ENCODE data around the gene PPP1R26. TPM values are rescaled to one million over a fixed set of nuclear protein-coding genes. Genes with fewer than 3 reads are reported as not detected.

Gene PPP1R26
- total RNA-seq, 1 donor from 2014 or later, result 27.9 TPM

DNA sequence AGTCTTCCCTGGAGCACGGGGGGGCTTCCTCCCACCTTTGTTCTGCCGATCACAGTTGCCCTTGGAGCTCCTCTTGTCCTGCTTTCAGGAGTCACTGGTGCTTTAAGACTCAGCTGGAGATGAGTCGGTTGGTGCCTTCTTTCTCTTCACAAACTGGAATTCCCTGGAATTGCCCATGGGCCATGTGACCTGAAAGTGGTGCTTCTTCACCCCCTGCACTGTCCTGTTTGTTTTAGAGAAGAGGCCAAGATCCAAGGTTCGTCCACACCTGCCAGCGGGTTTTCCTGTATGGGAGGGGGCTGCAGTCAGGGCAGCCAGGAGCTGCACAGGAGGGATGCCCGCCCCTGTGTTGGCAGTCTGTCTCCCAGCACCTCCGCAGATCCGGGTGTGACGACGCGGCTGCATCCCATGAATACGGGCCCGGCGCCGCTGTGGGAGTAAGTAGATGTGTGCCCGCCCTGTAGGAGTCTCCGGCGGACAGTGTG is 11.4 kb downstream of the PPP1R26 start:
- no peaks in the 10 kb centered on the region for H3K27me3 ChIP-seq (ENCODE audit: control insufficient read depth, insufficient read depth, low read length)
- TF ChIP-seq, protein P1, sequence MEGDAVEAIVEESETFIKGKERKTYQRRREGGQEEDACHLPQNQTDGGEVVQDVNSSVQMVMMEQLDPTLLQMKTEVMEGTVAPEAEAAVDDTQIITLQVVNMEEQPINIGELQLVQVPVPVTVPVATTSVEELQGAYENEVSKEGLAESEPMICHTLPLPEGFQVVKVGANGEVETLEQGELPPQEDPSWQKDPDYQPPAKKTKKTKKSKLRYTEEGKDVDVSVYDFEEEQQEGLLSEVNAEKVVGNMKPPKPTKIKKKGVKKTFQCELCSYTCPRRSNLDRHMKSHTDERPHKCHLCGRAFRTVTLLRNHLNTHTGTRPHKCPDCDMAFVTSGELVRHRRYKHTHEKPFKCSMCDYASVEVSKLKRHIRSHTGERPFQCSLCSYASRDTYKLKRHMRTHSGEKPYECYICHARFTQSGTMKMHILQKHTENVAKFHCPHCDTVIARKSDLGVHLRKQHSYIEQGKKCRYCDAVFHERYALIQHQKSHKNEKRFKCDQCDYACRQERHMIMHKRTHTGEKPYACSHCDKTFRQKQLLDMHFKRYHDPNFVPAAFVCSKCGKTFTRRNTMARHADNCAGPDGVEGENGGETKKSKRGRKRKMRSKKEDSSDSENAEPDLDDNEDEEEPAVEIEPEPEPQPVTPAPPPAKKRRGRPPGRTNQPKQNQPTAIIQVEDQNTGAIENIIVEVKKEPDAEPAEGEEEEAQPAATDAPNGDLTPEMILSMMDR (IDR thresholded peaks at IDR 0.05; ENCODE audit: insufficient read depth, low read length, severe bottlenecking), result no peak
- H3K4me3 ChIP-seq (ENCODE audit: low read depth, low read length), result no peak overlapping the region
- DNase-seq (ENCODE audit: low read depth) (no peak), FAIRE-seq (no peak)
- peaks cover 2% of the 10 kb centered on the region for H3K36me3 ChIP-seq (ENCODE audit: control insufficient read depth, insufficient read depth, low read length)

DNA sequence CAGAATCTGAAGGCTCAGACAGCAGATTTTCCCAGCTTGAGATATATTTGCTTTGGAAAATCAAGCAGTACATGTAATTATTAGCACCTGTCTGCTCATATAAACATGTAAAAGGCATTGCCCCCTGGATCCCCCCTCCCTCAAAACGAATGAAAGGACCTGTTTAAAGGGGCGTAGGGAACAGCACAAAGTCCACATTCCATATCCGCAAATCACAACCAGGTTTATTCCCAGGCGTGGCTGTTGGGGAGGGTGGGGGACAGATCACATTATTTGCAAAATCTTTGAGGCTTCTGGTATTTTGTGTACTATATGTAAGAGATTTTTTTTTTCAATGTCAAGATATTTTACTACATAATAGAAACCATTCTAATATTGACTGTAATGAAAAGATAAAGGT is 12.2 kb downstream of the PPP1R26 start:
- TF ChIP-seq, protein P1 (IDR thresholded peaks at IDR 0.05; ENCODE audit: insufficient read depth, low read length, severe bottlenecking), result no peak
- Histone ChIP-seq H3K27me3 (ENCODE audit: control insufficient read depth, insufficient read depth, low read length) (no peaks in the 10 kb centered on the region), H3K4me3 (ENCODE audit: low read depth, low read length) (no peak overlapping the region), H3K36me3 (ENCODE audit: control insufficient read depth, insufficient read depth, low read length) (peaks cover 2% of the 10 kb centered on the region)
- DNase-seq (ENCODE audit: low read depth), result no peak
- FAIRE-seq, result no peak

DNA sequence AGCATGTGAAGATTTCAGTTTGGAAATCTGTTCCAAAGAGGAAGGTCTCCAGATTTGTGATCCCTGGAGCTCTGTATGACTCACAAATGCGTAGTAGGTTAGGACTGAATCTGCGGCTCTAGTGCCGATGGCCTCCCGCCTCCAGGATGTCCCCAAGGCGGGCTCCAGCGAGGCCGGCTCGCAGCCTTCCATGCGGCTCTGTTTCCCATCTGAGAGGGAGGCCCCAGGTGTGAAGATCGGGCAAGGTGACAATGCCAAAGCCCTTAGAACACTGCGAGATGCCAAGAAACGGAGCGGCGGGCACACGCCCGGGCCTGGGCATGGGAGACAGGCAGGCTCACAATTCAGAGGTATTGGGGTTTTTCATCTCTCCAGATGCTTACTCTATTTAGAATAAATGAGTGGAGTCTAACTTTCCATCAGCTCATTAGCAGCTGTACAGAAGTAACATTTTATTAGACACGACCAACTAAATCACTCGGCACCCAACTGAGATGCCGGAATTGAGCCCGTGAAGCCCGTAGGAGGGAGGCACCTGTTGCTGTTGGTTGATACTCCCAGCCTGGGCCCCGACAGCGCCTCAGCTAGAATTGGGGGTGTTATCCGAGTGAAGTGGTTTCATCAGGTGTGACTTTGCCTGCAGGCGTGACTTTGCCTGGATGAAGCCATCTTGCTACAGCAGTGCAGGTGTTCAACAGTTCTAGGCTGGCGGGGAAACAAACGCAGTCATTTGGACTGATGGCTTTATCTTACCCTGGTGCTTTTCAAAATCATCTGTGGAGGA is 13.5 kb downstream of the PPP1R26 start:
- DNase-seq (ENCODE audit: low read depth), result no peak
- no peaks in the 10 kb centered on the region for H3K36me3 ChIP-seq (ENCODE audit: control insufficient read depth, insufficient read depth, low read length)
- peaks cover 2% of the 10 kb centered on the region for H3K27me3 ChIP-seq (ENCODE audit: control insufficient read depth, insufficient read depth, low read length)
- H3K4me3 ChIP-seq (ENCODE audit: low read depth, low read length), result no peak overlapping the region
- TF ChIP-seq, protein P1 (IDR thresholded peaks at IDR 0.05; ENCODE audit: insufficient read depth, low read length, severe bottlenecking), result no peak
- FAIRE-seq, result no peak

DNA sequence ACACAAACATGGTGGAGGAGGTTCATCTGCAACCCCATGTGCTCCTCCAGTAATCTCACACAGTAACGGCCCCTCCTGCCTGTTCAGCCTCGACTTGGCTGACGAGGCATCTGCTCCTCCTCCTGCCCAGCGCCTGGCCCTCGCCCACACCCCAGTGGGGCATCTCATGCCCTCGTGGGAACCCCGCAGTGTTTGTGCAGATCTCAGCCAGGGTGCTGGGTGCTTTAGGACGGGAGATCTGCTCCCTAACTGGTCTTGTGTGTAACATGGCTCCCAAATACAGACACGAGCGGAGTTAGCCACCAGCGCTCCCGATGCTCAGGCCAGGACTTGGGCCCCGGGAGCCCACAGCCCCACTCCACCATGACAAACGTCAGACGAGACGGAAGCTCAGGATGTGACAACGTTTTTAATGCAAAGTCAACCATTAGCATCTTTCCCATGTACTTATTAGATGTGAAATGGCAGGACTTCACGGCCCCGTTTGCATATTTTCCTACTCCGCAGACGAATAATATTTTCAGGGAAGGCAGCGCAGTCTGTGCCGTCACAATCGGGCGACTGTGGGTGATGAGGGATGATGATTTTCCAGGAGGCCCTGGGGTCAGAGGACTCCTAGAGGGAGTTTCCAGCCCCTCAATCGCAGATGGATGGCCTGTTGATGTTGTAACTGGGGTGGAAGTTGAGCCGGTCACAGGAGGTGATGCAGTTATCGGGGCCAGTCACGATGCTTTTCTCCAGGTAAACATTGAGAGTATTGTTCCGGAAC is 15.4 kb downstream of the PPP1R26 start:
- Histone ChIP-seq H3K27me3 (ENCODE audit: control insufficient read depth, insufficient read depth, low read length) (peaks cover 2% of the 10 kb centered on the region), H3K4me3 (ENCODE audit: low read depth, low read length) (no peak overlapping the region), H3K36me3 (ENCODE audit: control insufficient read depth, insufficient read depth, low read length) (no peaks in the 10 kb centered on the region)
- TF ChIP-seq, protein P1 (IDR thresholded peaks at IDR 0.05; ENCODE audit: insufficient read depth, low read length, severe bottlenecking), result no peak
- no peak for DNase-seq (ENCODE audit: low read depth)
- FAIRE-seq, result no peak

DNA sequence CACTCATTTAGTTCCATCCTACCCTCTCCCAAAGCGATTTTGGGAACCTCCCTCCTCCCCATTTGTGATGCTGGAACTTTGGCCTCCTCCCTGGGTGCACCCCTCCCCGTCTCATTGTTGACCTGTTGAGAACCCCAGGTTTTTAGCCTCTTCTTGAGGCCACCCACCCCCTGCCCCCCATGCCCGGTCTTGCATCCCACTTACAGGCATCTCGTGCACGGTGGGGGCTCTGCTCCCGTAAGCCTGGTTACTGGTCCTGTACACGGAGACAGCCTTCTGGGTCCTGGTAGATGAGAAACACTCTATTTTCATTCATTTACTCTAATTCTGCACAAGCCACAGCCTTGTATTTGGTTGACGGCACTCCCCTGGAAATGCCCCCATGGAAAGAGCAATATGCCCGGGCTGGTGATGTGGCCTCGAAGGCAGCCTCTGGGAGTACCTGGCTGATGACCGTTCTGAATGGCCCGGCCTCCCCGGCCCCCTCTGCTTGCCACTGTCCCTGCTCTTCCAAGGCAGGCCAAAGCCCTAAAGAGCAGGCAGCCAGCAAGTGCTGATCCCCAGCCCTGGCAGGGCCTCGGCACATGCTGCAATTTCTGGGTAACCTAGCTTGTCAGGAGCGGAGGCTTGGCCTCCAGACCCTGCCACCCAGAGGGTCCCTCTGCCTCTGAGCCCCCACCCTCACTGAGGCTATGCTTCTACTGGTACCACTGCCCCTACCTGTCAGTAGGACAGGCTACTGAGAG is 19.0 kb downstream of the PPP1R26 start:
- Histone ChIP-seq H3K4me3 (ENCODE audit: low read depth, low read length) (no peak overlapping the region), H3K36me3 (ENCODE audit: control insufficient read depth, insufficient read depth, low read length) (peaks cover 11% of the 10 kb centered on the region), H3K27me3 (ENCODE audit: control insufficient read depth, insufficient read depth, low read length) (peaks cover 2% of the 10 kb centered on the region)
- FAIRE-seq (no peak), DNase-seq (ENCODE audit: low read depth) (no peak)
- TF ChIP-seq, protein P1 (IDR thresholded peaks at IDR 0.05; ENCODE audit: insufficient read depth, low read length, severe bottlenecking), result no peak

All from bronchial epithelial cell (primary cell).